HG03342 (cell line): ENCODE data around the gene TUBB1.
"Not testable (repeated sequence)": the region's sequence is repeated elsewhere in the genome, so short reads cannot be mapped to it uniquely, and the experiment has no call there.

Source experiments
- ATAC-seq: cut with Tn5 transposase; IDR thresholded peaks from one replicate; pipeline ENCODE4 v1.9.1; 2021; ENCODE audit warnings: mild to moderate bottlenecking, moderate library complexity; ENCODE audit not compliant: unreplicated experiment

The TUBB1 gene

DNA sequence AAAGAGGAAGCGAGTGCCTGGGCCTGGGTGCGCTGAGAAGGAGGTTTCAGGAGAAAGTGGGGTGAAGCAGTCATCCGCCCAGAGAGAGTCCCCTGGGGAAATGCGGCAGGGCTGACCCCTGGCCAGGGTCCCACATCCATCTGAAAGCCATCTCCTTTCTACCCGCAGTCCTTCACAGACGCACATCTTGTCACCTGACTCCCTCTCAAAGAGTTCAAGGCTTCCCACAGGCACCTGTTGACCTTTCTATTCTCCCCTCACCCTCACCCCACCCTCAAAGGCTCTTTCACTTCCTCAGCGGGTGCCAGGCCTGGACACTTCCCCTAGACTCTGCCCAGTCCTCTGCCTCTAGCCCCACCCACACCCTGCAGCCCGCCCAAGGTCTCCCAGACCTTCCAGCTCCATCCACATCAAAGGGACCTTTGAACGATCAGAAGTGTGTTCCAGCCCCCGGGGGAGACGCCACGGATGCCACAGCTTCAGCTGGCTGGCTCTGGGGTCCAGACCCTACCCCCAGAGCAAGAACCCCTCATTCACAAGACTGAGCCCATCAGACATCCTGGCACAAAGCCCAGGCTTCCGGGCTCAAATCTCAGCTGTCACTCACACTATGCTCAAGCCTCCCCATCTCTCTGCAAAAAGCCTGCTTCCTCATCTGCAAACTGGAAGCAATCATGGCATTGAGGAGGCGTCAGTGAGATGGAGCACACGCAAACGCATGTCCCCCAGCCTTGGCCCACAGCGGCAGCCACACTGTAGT lies 14.3 kb upstream of the TUBB1 start:
- ATAC-seq = peak; percentile 49

DNA sequence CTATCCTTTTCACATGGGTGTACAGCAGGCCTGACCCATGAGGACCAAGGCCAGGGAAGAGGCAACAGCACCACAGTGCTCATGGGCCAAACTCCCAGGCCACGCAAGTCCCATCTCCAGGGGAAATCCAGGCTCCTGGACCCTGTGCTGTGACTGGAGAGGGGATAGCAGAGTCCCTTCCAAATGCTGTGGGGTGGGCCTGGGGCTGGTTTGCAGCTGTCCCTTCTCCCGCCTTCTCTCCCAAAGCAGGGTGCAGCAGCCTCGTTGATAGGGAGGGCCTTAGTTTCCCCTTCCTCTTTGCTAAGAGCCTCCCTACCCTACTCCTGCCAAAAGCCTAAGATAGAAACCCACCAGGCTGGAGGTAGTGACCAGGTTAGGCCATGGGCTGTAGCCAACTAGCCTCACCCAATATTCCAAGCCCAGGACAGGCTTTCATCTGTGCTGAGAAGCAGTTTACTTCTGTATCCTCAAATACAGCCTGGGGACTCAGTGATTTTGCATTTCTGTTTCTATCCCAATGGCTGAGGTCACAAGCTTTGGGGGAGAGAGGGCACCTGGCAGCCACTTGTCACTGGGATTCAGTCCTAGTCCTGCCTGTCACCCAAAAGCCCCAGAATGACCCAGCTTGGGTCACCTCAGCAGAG lies 13.6 kb upstream of the TUBB1 start:
- no peak for ATAC-seq

DNA sequence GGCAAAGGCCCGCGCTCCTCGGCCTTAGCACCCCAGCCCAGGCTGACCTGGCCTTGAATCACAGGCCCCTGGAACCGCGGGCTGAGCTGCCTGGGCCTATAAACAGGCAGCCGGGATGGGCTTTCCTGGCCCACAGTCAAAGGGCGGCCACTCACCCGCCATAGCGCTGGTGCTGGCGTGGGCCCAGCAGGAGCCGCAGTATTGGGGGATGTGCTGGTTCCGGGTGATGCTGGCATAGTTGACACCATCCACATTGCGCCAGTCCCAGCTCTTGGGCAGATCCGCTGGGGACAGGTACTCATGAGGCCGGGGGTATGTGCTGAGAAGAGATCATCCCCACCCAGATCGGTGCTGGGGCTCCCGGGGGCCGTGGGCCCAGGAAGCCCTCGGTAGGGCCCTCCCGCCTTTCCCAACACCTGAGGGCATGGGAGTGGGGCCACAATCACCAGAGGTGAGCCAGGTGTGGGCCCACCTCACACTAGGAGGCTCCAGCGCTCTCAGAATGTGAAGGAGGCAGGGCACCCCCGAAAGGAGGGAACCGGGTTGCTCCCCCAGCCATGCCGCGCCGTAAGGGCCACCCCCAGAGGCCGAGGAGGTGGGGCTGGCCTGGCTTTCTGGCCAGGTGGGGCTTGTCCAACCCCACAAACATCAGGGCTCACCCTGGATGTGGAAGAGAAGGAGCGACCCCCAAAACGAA lies 12.9 kb upstream of the TUBB1 start:
- no peak for ATAC-seq

DNA sequence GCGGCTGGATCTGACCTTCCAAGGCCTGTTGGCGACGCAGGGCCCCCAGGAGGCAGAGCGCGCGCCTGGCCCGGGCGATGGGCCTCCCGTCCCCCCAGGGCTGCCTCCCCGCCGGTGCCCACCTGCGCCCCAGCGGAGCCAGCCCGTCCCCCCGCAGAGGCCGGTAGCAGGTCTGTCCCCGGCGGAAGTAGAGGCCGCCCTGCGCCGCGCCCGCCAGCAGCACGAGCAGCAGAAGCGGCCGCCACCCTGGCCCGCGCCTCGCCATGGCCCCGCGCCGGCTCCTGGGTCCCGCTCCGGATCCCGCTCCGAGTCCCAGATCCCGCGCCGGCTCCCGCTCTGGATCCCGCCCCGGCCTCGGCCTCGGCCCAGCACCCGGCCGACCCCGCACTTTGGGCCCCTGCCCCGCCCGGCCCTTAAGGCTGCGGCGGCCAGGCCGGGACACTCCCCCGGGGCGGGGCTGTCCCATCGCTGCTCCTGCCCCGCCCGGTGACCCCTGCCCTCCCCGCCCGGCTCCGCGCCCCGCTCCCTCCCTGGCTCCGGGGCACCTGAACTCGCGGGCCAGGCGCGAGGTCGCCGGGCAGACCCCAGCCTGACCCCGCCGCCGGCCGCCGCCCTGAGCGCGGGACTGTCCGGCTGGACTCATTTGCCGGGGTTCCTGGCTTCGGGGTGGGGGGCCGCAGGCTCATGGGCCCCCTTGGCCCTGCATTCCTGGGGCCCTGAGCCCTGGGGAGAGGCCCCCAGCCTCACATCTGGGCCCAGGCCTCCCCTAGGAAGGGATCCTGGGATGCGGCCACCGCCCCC lies 12.2 kb upstream of the TUBB1 start, which contains the start of gene CTSZ:
Gene CTSZ, minus strand, starts transcription at position 391 of the 801 bp plus-strand sequence. Its CDS starts 126 bp downstream, at position 265.
- no peak for ATAC-seq

DNA sequence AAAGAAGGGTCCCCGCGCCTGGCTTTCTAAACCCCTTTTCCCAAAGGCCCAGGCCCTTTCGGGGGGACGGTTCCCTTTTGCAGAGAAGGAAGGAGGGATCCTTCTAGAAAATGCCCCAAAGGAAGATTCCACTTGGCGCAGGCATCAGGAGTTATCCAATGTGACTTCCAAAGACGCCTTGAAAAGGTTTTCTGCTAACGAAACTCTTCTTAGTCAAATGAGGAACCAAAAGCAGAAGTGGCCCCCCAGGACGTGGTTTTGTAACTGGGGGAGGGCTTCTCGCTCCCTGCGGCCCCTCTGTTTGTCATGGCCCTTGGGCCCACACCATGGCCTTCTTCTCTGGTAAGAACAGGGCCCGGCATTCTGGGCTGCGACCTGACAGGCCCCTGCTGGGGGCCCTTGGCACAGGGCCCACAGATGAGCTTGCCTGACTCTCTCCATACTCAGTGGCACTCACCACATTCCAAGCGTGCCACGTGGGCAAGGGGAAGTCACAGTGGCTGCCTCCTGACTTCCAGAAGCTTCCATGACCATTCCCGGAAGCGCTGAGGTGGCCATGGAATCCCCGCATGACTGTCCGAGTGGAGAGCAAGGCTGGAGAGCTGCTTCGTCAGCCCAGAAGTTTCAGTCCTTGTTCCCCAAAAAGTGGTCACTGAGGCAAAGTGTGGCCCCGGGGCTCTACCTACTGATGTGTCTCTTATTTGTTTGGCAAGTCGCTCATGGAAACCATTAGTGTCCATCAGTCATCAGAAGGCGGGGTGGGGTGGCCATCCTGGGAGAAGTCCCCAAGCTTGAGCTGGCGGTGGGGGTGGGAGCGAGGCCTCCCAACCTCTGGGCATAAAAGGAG lies 11.3 kb upstream of the TUBB1 start:
- ATAC-seq = peak; percentile 35

DNA sequence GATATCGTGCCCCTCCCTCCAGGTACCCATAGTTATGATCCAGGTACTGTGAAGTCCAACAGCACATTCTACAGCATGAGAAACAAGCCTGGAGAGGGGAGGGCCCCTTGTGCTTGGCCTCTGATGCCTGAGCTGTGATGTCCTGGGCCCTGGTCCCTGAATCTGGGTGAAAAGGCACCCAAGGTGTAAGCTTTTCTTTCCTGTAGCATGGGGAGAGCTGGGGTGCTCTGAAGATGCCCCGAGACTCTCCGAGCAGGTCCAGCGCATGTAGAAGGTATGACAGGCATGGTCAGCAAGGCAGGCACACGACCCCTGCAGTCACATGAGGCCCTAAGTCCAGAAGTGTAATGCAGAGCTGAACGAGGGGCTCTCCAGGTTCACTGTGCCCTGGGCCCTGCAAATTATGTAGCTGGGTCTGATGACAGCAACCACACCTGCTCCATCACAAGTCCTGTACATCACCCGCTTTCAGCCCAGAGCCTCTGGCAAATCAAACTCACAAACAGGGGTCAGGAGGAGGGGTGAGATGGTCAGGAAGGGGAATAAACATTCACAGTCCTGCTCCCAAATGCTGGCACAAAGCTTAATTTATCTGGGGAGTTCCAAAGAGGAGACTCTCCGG lies 10.4 kb upstream of the TUBB1 start:
- no peak for ATAC-seq

DNA sequence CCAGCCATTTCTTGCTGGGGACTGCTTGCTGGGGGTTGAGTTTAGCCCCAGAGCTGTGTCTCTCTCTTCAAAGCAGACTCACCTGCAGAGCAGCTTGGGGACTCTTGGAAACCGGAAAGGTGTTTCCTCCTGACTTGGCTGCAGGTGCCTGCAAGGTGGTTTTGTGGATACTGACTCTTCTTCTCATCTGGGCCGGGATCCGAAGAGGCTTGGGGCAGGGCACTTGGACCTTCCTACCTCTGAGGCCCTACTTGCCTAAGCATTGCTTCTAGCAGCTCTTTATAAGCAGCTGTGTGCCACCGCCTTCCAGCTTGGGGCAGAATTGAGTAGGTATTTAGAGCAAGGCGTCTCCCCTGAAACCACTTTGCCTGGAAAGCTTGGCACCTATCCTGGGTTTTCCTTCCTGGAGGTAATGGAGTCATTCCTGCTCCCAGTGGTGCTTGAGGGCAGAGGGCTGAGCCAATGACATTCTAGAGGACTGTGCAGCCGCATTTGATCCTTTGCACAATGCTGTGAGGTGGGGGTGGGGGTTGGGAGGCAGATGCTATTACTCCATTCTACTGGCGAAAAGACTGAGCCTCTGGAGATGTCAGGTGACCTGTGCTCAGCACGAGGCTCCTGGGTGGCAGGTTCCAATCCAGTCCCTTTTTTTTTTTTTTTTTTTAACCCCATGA lies 8.8 kb upstream of the TUBB1 start:
- no peak for ATAC-seq

DNA sequence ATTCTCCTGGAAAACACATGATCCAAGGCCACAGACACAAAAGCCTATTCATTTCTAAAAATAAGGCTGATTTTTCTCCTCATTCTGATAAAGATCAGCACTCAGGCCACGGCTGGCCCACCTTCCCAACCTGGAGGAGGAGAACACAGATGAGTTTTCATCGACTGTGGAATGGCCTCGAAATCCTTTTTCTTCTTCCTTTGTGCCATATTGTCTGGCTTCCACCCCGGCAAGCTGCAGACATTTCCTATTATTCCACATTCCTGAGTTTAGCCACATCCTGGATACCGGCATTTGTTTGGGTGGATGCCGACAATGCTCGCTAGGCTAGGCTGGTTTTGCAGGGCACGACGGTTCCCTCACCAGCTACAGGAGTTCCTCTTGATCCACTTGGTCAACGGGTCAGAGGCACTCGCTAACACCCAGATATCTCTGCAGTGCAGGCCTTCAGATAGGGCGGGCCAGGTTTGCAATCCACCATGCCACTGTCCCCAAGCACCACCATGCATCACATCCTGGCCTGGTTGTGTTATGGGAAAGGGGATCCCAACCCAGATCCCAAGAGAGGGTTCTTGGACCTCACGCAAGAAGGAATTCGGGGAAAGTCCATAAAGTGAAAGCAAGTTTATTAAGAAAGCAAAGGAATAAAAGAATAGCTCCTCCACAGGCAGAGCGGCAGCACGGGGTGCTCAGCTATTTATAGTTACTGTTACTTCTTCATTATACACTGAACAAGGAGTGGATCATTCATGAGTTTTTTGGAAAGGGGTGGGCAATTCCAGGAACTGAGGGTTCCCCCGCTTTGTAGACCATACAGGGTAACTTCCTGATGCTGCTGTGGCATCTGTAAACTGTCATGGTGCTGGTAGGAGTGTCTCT lies 8.0 kb upstream of the TUBB1 start:
- no peak for ATAC-seq

DNA sequence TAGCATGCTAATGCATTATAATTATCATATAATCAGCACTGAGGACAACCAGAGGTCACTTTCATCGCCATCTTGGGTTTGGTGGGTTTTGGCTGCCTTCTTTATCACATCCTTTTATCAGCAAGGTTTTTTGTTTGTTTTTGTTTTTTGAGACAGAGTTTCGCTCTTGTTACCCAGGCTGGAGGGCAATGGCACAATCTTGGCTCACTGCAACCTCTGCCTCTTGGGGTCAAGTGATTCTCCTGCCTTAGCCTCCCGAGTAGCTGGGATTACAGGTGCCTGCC lies 7.4 kb upstream of the TUBB1 start:
- ATAC-seq = not testable (repeated sequence)

DNA sequence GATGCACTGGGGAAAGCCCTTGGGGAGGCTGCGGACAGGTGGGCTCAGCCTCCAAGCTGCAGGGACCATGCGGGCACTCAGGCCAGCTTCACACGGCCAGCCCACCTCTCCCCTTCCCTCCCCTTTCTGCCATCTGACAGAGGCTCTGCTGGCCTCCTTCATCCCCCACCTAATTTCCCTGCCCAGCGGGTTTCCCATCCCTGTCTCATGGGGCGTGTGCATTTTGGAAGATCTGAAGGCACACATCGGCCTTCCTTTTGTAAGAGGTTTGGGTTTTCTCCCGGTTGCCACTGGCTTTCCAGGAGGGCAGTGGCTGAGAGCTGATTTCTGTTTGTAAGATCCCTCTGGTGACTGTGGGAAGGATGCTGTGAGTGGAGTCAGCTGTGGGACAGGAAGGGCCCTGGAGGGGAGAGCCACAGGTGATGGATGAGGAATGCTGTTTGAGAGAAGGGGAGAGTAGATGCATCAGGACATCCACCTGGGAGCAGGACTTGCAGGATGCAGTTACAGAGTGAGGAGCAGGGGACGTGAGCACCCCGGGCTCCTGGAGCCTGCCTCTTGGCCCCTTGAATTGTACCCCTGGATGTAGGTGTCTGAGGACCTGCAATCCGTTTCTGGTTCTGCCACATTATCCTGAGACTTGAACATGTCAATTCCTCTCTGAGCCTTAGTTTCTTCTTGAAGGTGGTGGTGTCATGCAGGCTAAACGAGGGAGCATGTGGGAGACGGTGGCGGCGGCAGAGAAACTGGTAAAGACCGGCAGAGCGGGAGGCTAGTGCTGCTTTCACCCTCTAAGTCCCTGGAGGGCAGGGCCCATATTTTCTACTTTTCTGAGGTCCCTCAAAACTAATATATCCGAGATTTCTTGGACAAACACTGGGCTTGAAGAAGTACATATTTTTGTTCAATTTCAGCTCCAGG lies 5.9 kb upstream of the TUBB1 start:
- no peak for ATAC-seq

DNA sequence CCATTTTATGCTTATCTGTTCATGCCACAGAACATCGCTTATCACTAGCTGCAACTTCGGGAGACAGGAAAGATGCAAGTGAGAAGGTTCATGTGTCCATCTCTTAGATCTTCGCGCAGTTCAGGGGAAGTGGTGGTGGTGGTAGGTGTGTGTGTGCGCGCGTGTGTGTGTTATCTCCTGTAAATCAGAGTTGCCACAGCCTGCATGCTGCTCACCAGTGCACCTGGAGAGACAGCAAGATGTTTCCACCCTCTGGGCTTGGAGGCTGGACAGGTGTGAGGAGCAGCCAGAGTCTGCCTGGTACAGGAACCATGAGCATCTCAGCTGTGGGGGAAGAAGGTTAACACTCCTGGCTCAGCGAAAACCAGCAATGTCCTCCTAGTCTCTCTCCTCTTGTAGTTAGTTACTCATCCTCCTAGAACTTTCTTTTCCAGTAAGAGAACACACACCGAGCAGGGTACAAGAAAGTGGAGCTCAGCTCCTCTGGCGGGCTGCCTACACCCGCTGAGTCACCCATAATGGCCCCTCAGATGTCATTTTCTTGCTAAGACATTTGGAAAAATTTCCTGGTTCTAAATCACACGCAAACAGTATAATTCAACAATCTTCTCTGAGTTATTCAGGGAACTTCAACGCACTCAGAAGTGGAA lies 5.1 kb upstream of the TUBB1 start:
- no peak for ATAC-seq

DNA sequence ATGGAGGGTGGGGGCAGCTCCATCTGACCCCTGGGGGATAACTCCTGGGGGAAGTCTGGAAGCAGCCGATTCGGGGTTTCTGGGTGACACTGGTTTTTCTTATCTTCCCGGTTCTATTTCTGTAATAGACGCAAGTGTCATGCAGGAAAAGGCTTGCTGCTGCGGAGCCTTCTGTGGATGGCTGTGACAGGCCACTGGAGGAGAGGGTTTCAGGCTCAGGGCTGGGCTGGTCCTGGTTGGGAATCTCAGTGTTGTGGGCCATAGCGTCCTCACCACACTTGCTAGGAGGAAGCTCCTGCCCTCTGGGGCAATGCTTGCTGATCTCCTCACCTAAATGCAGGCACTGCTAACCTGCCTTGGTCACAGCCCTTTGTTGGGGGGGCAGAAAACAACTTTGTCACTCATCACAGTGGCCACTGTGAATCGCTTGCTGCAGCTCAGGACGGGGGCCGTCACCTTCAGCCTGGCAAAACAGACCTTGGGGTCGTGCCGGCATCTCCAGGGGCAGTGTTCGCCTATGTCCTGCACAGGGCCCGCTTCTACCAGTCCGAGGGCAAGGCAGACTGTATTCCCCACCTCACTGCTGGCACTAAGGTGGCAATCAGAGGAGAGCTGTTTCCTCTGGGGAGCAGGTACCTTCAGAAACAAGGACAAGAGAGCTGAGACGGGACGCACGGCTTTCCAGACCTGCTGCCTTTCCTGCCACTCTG lies 4.4 kb upstream of the TUBB1 start:
- no peak for ATAC-seq

DNA sequence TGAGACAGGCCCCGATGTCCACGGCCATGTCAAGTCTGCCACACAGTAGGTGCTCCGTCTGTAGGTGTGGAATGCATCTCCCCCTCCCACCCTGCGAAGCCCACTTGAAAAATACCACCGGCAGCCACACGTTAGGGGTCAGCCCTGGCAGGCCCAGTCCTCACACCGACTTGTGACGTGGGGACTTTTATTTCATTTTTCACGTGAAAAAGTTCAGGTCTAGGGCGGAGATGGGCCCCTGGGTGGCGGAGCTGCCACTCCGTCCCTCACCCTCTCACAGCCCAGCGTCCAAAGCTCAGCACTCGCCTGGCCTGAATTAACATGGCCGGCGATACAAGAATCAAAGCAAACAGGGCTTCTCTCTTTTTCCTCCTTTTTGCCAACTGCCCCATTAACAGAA lies 3.8 kb upstream of the TUBB1 start:
- ATAC-seq = no peak

DNA sequence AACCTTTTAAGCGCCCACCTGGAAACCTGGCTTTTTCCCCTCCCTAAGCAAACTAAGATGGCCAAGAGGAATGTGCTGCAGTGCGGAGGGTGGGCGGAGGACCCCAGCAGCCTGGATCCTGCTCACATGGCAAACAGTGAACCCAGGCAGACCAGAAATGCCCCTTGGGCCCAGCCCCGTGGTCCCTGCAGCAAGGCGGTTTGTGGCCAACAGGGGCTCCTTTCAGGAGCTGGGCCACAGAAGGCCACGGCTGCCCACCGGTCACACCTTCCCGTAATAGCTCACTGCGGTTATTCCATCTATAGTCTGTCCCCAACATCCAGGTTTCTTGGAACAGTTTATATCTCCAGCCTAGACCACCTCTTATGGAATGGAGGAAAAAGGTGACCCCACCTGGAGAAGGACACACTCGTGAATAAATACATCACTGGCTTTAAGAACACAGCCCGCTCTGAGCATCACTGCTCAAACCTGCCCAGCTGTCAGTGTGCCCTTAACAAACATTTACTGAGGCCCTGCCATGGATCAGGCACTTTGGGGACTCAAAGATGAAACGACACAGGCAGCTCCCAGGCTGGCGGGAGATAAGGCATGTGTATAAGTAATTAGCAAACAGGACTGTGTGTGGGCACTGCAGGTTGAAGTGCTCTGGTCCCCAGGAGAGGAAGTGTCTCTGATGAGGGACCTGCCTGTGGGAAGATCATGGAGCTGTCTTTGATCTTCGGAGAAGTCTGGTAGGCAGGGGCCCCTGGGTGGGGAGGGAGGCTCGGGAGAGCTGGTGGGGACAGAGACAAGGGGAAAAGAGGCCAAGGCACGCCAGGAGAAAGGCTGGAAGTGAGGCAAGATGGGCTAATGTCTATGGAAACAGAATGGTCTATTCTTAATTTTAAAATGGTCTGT lies 3.2 kb upstream of the TUBB1 start:
- ATAC-seq = no peak

DNA sequence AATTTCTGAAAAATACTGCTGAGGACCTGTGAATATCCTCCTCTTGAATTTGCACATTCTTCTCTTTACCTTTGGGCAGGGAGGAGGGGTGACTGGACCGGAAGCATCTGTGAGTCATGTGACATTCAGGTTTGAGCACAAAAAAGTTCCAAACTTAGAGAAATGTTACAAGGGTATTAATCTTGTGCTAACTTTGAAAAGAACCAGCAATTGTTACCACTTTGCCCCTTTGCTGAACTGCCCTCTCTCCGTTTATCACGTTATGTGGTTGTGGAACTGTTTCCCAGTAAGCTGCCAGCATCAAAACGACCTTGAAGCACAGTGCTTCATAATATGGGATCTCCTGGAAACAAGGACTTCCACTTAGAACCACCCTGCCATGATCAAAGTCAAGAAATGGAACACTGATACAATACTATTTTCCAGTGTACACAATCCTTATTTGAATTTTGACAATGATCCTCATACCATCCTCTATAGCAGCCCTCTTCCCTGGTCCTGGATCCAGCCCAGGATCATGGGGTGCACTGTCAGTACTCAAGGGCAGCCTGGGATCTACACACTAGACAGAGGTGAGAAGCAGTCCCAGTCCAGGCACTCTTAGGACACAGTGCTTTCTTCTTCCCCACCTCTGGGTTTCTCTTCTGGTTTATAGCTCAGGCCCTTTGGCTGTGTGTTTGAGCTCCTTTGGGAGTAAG lies 2.3 kb upstream of the TUBB1 start:
- ATAC-seq = no peak
